HEK293 (cell line): Measurements from ENCODE around the gene CMIP.

Source experiments
- CTCF ChIA-PET: fragments of 350-600 bp; formaldehyde crosslinking; extraction: SDS; loops from one replicate; lab custom pipeline; 2021; ENCODE audit warnings: antibody characterized with exemption; lab: Yijun Ruan, JAX
- POLR2A ChIA-PET: fragments of 300-600 bp; formaldehyde crosslinking; extraction: SDS; loops from one replicate; lab custom pipeline; 2020; ENCODE audit warnings: antibody characterized with exemption, inconsistent platforms; lab: Yijun Ruan, JAX
- H3K27ac ChIP-seq: fragments of 200-500 bp; sonication (Bioruptor generic); 2 replicates; pipeline ENCODE4 v1.5.1; 2014; ENCODE audit warnings: low read depth, low read length, control low read depth, inconsistent platforms; ENCODE audit errors: extremely low read depth
- H3K36me3 ChIP-seq, 2 experiments: fragments of 200-500 bp in 1 of 2; sonication (Bioruptor generic) in 1 of 2; 1 replicate in 1 of 2; 2 replicates in 1 of 2; pipeline ENCODE4 v1.5.1; 2014 to 2017; ENCODE audit warnings: inconsistent platforms in 2 of 2, low read length in 2 of 2; ENCODE audit not compliant: control insufficient read depth in 2 of 2, insufficient read depth in 1 of 2
- H3K4me1 ChIP-seq: fragments of 200-500 bp; sonication (Bioruptor generic); 2 replicates; pipeline ENCODE4 v1.5.1; 2014; ENCODE audit warnings: mild to moderate bottlenecking, low read length, inconsistent platforms; ENCODE audit not compliant: control insufficient read depth, insufficient read depth
- H3K4me3 ChIP-seq: 2 replicates; pipeline ENCODE4 v1.5.1; 2011; ENCODE audit warnings: low read depth, mild to moderate bottlenecking, control low read depth, low read length, moderate library complexity
- H3K9me3 ChIP-seq: fragments of 200-500 bp; sonication (Bioruptor generic); 2 replicates; pipeline ENCODE4 v1.5.1; 2014; ENCODE audit warnings: low read depth, low read length, inconsistent platforms; ENCODE audit not compliant: control insufficient read depth, insufficient read depth
- BCL6B ChIP-seq: fragments of 450-650 bp; formaldehyde crosslinking; IDR thresholded peaks from 2 replicates; pipeline ENCODE4 v1.5.1; 2017; ENCODE audit warnings: missing biosample characterization, missing genetic modification characterization
- GLI4 ChIP-seq: fragments of 450-650 bp; formaldehyde crosslinking; IDR thresholded peaks from 2 replicates; pipeline ENCODE4 v1.5.1; 2016; ENCODE audit warnings: missing biosample characterization, missing genetic modification characterization
- HOXD13 ChIP-seq: sonication (generic); formaldehyde crosslinking; IDR thresholded peaks from 2 replicates; pipeline ENCODE4 v1.8.0; 2022; ENCODE audit warnings: missing genetic modification reagents, borderline replicate concordance
- KLF10 ChIP-seq: fragments of 450-650 bp; IDR thresholded peaks from 2 replicates; pipeline ENCODE4 v1.5.1; 2018; ENCODE audit warnings: missing biosample characterization, mild to moderate bottlenecking, missing genetic modification characterization
- KLF8 ChIP-seq: fragments of 450-650 bp; formaldehyde crosslinking; IDR thresholded peaks from 2 replicates; pipeline ENCODE4 v1.5.1; 2016; ENCODE audit warnings: missing biosample characterization, missing genetic modification characterization
- SP7 ChIP-seq: fragments of 450-650 bp; formaldehyde crosslinking; IDR thresholded peaks from 2 replicates; pipeline ENCODE4 v1.5.1; 2016; ENCODE audit warnings: missing biosample characterization, missing genetic modification characterization
- TRIM28 ChIP-seq: IDR thresholded peaks from 2 replicates; pipeline ENCODE4 v1.6.1; 2011; ENCODE audit warnings: low read length, control low read depth, borderline replicate concordance
- YY1 ChIP-seq: fragments of 450-650 bp; formaldehyde crosslinking; IDR thresholded peaks from 2 replicates; pipeline ENCODE4 v1.5.1; 2018; ENCODE audit warnings: missing biosample characterization, missing genetic modification characterization
- ZBTB17 ChIP-seq: fragments of 450-650 bp; formaldehyde crosslinking; IDR thresholded peaks from 2 replicates; pipeline ENCODE4 v1.5.1; 2016; ENCODE audit warnings: missing biosample characterization, missing genetic modification characterization
- ZBTB21 ChIP-seq: fragments of 450-650 bp; formaldehyde crosslinking; IDR thresholded peaks from 2 replicates; pipeline ENCODE4 v1.5.1; 2017; ENCODE audit warnings: missing biosample characterization, missing genetic modification characterization
- ZNF10 ChIP-seq: fragments of 450-650 bp; formaldehyde crosslinking; IDR thresholded peaks from 2 replicates; pipeline ENCODE4 v1.5.1; 2017; ENCODE audit warnings: missing biosample characterization, missing genetic modification characterization
- ZNF112 ChIP-seq: fragments of 450-650 bp; formaldehyde crosslinking; IDR thresholded peaks from 2 replicates; pipeline ENCODE4 v1.5.0; 2017; ENCODE audit warnings: missing biosample characterization, missing genetic modification characterization
- ZNF114 ChIP-seq: fragments of 450-650 bp; formaldehyde crosslinking; IDR thresholded peaks from 2 replicates; pipeline ENCODE4 v1.5.0; 2017; ENCODE audit warnings: missing biosample characterization, missing genetic modification characterization
- ZNF121 ChIP-seq: fragments of 450-650 bp; formaldehyde crosslinking; IDR thresholded peaks from 2 replicates; pipeline ENCODE4 v1.5.1; 2016; ENCODE audit warnings: missing biosample characterization, missing genetic modification characterization
- ZNF138 ChIP-seq: fragments of 450-650 bp; formaldehyde crosslinking; IDR thresholded peaks from 2 replicates; pipeline ENCODE4 v1.5.1; 2016; ENCODE audit warnings: missing biosample characterization, missing genetic modification characterization, borderline replicate concordance
- ZNF157 ChIP-seq: fragments of 450-650 bp; formaldehyde crosslinking; IDR thresholded peaks from 2 replicates; pipeline ENCODE4 v1.5.1; 2016; ENCODE audit warnings: missing biosample characterization, missing genetic modification characterization
- ZNF221 ChIP-seq: fragments of 450-650 bp; formaldehyde crosslinking; IDR thresholded peaks from 2 replicates; pipeline ENCODE4 v1.5.1; 2017; ENCODE audit warnings: missing biosample characterization, missing genetic modification characterization, borderline replicate concordance
- ZNF24 ChIP-seq: fragments of 450-650 bp; formaldehyde crosslinking; IDR thresholded peaks from 2 replicates; pipeline ENCODE4 v1.5.1; 2016; ENCODE audit warnings: missing biosample characterization, missing genetic modification characterization
- ZNF37A ChIP-seq: fragments of 450-650 bp; IDR thresholded peaks from 2 replicates; pipeline ENCODE4 v1.5.1; 2018; ENCODE audit warnings: missing biosample characterization, missing genetic modification characterization
- ZNF426 ChIP-seq: fragments of 450-650 bp; formaldehyde crosslinking; IDR thresholded peaks from 2 replicates; pipeline ENCODE4 v1.5.1; 2017; ENCODE audit warnings: missing biosample characterization, missing genetic modification characterization, mild to moderate bottlenecking, inconsistent platforms, moderate library complexity
- ZNF48 ChIP-seq: fragments of 450-650 bp; formaldehyde crosslinking; IDR thresholded peaks from 2 replicates; pipeline ENCODE4 v1.5.1; 2016; ENCODE audit warnings: missing biosample characterization, missing genetic modification characterization
- ZNF510 ChIP-seq: fragments of 450-650 bp; formaldehyde crosslinking; IDR thresholded peaks from 2 replicates; pipeline ENCODE4 v1.5.1; 2018; ENCODE audit warnings: mild to moderate bottlenecking, missing genetic modification characterization, missing biosample characterization; ENCODE audit not compliant: insufficient replicate concordance
- ZNF571 ChIP-seq: fragments of 450-650 bp; formaldehyde crosslinking; IDR thresholded peaks from 2 replicates; pipeline ENCODE4 v1.5.0; 2017; ENCODE audit warnings: missing biosample characterization, missing genetic modification characterization
- ZNF610 ChIP-seq: fragments of 450-650 bp; formaldehyde crosslinking; IDR thresholded peaks from 2 replicates; pipeline ENCODE4 v1.5.1; 2016; ENCODE audit warnings: missing biosample characterization, missing genetic modification characterization, borderline replicate concordance
- ZNF623 ChIP-seq: fragments of 450-650 bp; formaldehyde crosslinking; IDR thresholded peaks from 2 replicates; pipeline ENCODE4 v1.5.1; 2016; ENCODE audit warnings: missing biosample characterization, missing genetic modification characterization
- ZNF664 ChIP-seq: fragments of 450-650 bp; formaldehyde crosslinking; IDR thresholded peaks from 2 replicates; pipeline ENCODE4 v1.5.1; 2016; ENCODE audit warnings: missing biosample characterization, missing genetic modification characterization
- TF ChIP-seq, protein P1 (sequence below): fragments of 450-650 bp; formaldehyde crosslinking; IDR thresholded peaks from 2 replicates; pipeline ENCODE4 v1.5.1; 2016; ENCODE audit warnings: missing biosample characterization, missing genetic modification characterization
- TF ChIP-seq, protein P2 (sequence below): fragments of 450-650 bp; formaldehyde crosslinking; IDR thresholded peaks from 2 replicates; pipeline ENCODE4 v1.5.1; 2016; ENCODE audit warnings: missing biosample characterization, missing genetic modification characterization, borderline replicate concordance

CMIP gene

DNA sequence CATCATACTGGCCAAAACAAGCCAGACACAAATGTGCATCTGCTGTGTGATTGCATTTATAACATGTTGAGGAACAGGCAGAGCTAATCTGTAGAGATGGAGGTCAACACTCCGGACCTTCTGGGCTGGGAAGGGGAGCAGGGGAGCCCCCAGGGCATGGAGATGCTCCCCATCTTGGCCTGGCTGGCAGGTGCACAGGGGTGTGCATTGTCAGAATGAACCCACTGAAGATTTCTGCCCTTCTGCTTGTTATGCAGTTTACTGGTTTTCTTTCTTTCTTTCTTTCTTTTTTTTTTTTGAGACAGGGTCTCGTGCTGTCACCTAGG, 146.9 kb downstream of the CMIP start:
- H3K27ac ChIP-seq: no peak overlapping the region
- no peaks in the 10 kb centered on the region for H3K36me3 ChIP-seq
- H3K9me3 ChIP-seq: no peaks in the 10 kb centered on the region
- H3K4me1 ChIP-seq: no peaks in the 10 kb centered on the region
- TF ChIP-seq ZNF510 (tag by site-specific recombination) (no peak), ZNF138 (tag by site-specific recombination) (no peak), KLF8 (tag by site-specific recombination) (no peak), ZNF610 (no peak), ZNF24 (tag by site-specific recombination) (no peak), ZNF48 (tag by site-specific recombination) (no peak), ZNF114 (tag by site-specific recombination) (no peak), ZNF571 (no peak), ZNF121 (no peak), ZNF112 (tag by site-specific recombination) (no peak), ZNF664 (tag by site-specific recombination) (no peak), ZNF221 (tag by site-specific recombination) (no peak)
- TF ChIP-seq, protein P1, sequence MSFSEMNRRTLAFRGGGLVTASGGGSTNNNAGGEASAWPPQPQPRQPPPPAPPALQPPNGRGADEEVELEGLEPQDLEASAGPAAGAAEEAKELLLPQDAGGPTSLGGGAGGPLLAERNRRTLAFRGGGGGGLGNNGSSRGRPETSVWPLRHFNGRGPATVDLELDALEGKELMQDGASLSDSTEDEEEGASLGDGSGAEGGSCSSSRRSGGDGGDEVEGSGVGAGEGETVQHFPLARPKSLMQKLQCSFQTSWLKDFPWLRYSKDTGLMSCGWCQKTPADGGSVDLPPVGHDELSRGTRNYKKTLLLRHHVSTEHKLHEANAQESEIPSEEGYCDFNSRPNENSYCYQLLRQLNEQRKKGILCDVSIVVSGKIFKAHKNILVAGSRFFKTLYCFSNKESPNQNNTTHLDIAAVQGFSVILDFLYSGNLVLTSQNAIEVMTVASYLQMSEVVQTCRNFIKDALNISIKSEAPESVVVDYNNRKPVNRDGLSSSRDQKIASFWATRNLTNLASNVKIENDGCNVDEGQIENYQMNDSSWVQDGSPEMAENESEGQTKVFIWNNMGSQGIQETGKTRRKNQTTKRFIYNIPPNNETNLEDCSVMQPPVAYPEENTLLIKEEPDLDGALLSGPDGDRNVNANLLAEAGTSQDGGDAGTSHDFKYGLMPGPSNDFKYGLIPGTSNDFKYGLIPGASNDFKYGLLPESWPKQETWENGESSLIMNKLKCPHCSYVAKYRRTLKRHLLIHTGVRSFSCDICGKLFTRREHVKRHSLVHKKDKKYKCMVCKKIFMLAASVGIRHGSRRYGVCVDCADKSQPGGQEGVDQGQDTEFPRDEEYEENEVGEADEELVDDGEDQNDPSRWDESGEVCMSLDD (tag by site-specific recombination): no peak
- POLR2A ChIA-PET: no interaction called here
- CTCF ChIA-PET: interaction anchor here (0.7 kb wide), 1 partner anchor 11 kb away, joined by 3 read pairs; no protein-coding TSS in a partner anchor
- H3K4me3 ChIP-seq: no peak overlapping the region

- ChIA-PET POLR2A (no interaction called here), CTCF (interaction anchor here (0.7 kb wide), 1 partner anchor 12 kb away, joined by 3 read pairs; no protein-coding TSS in a partner anchor)
- Histone ChIP-seq H3K4me1 (no peaks in the 10 kb centered on the region), H3K4me3 (no peak overlapping the region), H3K36me3 (no peaks in the 10 kb centered on the region), H3K27ac (no peak overlapping the region), H3K9me3 (no peaks in the 10 kb centered on the region)
- no peak for TF ChIP-seq ZNF623 (tag by site-specific recombination)
- TF ChIP-seq ZNF426: no peak
- TF ChIP-seq ZNF157 (tag by site-specific recombination): no peak
- TF ChIP-seq ZNF37A (tag by site-specific recombination): no peak
- TF ChIP-seq ZBTB17 (tag by site-specific recombination): no peak
- TF ChIP-seq, protein P2, sequence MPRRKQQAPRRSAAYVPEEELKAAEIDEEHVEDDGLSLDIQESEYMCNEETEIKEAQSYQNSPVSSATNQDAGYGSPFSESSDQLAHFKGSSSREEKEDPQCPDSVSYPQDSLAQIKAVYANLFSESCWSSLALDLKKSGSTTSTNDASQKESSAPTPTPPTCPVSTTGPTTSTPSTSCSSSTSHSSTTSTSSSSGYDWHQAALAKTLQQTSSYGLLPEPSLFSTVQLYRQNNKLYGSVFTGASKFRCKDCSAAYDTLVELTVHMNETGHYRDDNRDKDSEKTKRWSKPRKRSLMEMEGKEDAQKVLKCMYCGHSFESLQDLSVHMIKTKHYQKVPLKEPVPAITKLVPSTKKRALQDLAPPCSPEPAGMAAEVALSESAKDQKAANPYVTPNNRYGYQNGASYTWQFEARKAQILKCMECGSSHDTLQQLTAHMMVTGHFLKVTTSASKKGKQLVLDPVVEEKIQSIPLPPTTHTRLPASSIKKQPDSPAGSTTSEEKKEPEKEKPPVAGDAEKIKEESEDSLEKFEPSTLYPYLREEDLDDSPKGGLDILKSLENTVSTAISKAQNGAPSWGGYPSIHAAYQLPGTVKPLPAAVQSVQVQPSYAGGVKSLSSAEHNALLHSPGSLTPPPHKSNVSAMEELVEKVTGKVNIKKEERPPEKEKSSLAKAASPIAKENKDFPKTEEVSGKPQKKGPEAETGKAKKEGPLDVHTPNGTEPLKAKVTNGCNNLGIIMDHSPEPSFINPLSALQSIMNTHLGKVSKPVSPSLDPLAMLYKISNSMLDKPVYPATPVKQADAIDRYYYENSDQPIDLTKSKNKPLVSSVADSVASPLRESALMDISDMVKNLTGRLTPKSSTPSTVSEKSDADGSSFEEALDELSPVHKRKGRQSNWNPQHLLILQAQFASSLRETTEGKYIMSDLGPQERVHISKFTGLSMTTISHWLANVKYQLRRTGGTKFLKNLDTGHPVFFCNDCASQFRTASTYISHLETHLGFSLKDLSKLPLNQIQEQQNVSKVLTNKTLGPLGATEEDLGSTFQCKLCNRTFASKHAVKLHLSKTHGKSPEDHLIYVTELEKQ (tag by site-specific recombination): no peak
- no peak for TF ChIP-seq KLF10 (tag by site-specific recombination)
- TF ChIP-seq ZBTB21 (tag by site-specific recombination): no peak
- TF ChIP-seq GLI4 (tag by site-specific recombination): no peak
- no peak for TF ChIP-seq BCL6B (tag by site-specific recombination)
- no peak for TF ChIP-seq ZNF10 (tag by site-specific recombination)
- no peak for TF ChIP-seq HOXD13 (CRISPR knock-in tag)
- TF ChIP-seq SP7 (tag by site-specific recombination): no peak
- TF ChIP-seq TRIM28: no peak
- TF ChIP-seq YY1 (tag by site-specific recombination): no peak
- TF ChIP-seq, all 188 proteins: peak for 0
Measured at GRCh38 chr16:81592353-81592866, 147.8 kb downstream of the CMIP start.
